GM12878 (cell line): ENCODE measurements around the gene FTSJ1. TPM values are rescaled to one million over a fixed set of nuclear protein-coding genes. Genes with fewer than 3 reads are reported as not detected.

Experiments
- ATAC-seq: fragments of 200-7000 bp; cut with Tn5 transposase; 3 replicates; pipeline ENCODE4 v1.9.1; 2020; ENCODE audit warnings: mild to moderate bottlenecking, moderate library complexity
- BruUV-seq: library from RNA; stranded (reverse); fragments of 400-500 nt; replicated peaks from 2 replicates; lab custom pipeline; 2021; lab: Mats Ljungman, UMichigan
- CTCF ChIA-PET: fragments of 300-600 bp; sonication (Branson Sonifier 250); formaldehyde crosslinking; extraction: SDS; loops from one replicate; lab custom pipeline; 2021; ENCODE audit warnings: inconsistent platforms; lab: Yijun Ruan, JAX
- POLR2A ChIA-PET: fragments of 350-600 bp; formaldehyde crosslinking; extraction: SDS; loops from one replicate; lab custom pipeline; 2021; ENCODE audit warnings: inconsistent platforms; lab: Charles Lee
- RAD21 ChIA-PET: fragments of 300-600 bp; sonication (Branson Sonifier 250); formaldehyde crosslinking; loops from one replicate; lab custom pipeline; 2023; ENCODE audit warnings: antibody characterized with exemption; ENCODE audit not compliant: unreplicated experiment; lab: Charles Lee
- SMC1A ChIA-PET: fragments of 300-600 bp; sonication (Branson Sonifier 250); formaldehyde crosslinking; loops from one replicate; lab custom pipeline; 2023; ENCODE audit not compliant: unreplicated experiment, uncharacterized antibody; lab: Charles Lee
- DNase-seq: peaks from one replicate; pipeline ENCODE4 v3.0.0-alpha.2; 2011; ENCODE audit warnings: low read depth, low spot score
- FAIRE-seq: peaks from 3 replicates; lab custom pipeline; 2011; peaks lifted over from hg19 to GRCh38; lab: Jason Lieb, UNC
- H2AFZ ChIP-seq: 2 replicates; pipeline ENCODE4 v1.6.0; 2011; ENCODE audit warnings: low read depth, low read length, control low read depth; ENCODE audit not compliant: control insufficient read depth
- H3K27ac ChIP-seq: 2 replicates; pipeline ENCODE4 v1.5.1; 2011; ENCODE audit warnings: control low read depth; ENCODE audit not compliant: control insufficient read depth, insufficient read depth
- H3K27me3 ChIP-seq, 2 experiments: replicated peaks in 1 of 2; 2 replicates each; pipeline versions ENCODE4 v1.6.0 to v1.6.1; 2011; ENCODE audit warnings: low read length in 1 of 2; ENCODE audit not compliant: control insufficient read depth in 2 of 2, insufficient read depth in 2 of 2
- H3K36me3 ChIP-seq, 2 experiments: 2 replicates each; pipeline ENCODE4 v1.5.1; 2011; ENCODE audit warnings: low read length in 1 of 2; ENCODE audit not compliant: control insufficient read depth in 2 of 2, insufficient read depth in 2 of 2
- H3K4me1 ChIP-seq: 2 replicates; pipeline ENCODE4 v1.6.1; 2011; ENCODE audit warnings: mild to moderate bottlenecking, low read length, moderate library complexity, mixed read lengths; ENCODE audit not compliant: control insufficient read depth, insufficient read depth
- H3K4me2 ChIP-seq: 2 replicates; pipeline ENCODE4 v1.6.0; 2011; ENCODE audit warnings: control low read depth; ENCODE audit not compliant: control insufficient read depth, insufficient read depth
- H3K4me3 ChIP-seq: fragments of 200-600 bp; sonication (generic); 2 replicates; pipeline ENCODE4 v1.5.1; 2016
- H3K79me2 ChIP-seq: 2 replicates; pipeline ENCODE4 v1.6.0; 2011; ENCODE audit warnings: low read length; ENCODE audit not compliant: control insufficient read depth, insufficient read depth
- H3K9ac ChIP-seq: 2 replicates; pipeline ENCODE4 v1.8.0; 2011; ENCODE audit warnings: low read length, control low read depth, mixed read lengths; ENCODE audit not compliant: control insufficient read depth, insufficient read depth
- H3K9me3 ChIP-seq: replicated peaks from 3 replicates; pipeline ENCODE4 v1.5.1; 2011; ENCODE audit warnings: mild to moderate bottlenecking, low read length; ENCODE audit not compliant: control insufficient read depth, insufficient read depth
- H4K20me1 ChIP-seq: 2 replicates; pipeline ENCODE4 v1.6.0; 2011; ENCODE audit not compliant: control insufficient read depth, insufficient read depth
- ATF3 ChIP-seq: IDR thresholded peaks from 2 replicates; pipeline ENCODE4 v1.6.1; 2011; ENCODE audit warnings: low read depth, mild to moderate bottlenecking, low read length, moderate library complexity, borderline replicate concordance; ENCODE audit errors: extremely low read depth
- KAT2A ChIP-seq: conservative IDR thresholded peaks from 2 replicates; pipeline ENCODE4 v1.6.1; 2011; ENCODE audit warnings: low read depth, low read length; ENCODE audit not compliant: control insufficient read depth
- NFIC ChIP-seq: IDR thresholded peaks from 2 replicates; pipeline ENCODE4 v1.6.1; 2012; ENCODE audit warnings: low read depth, mild to moderate bottlenecking, inconsistent platforms, low read length, moderate library complexity
- PBX3 ChIP-seq: IDR thresholded peaks from 2 replicates; pipeline ENCODE4 v1.6.1; 2011; ENCODE audit warnings: mild to moderate bottlenecking, low read depth, low read length, moderate library complexity; ENCODE audit not compliant: insufficient replicate concordance
- SPI1 ChIP-seq: IDR thresholded peaks from 2 replicates; pipeline ENCODE4 v1.6.1; 2011; ENCODE audit warnings: low read depth, mild to moderate bottlenecking, low read length, moderate library complexity, borderline replicate concordance; ENCODE audit not compliant: insufficient read depth
- SREBF2 ChIP-seq: IDR thresholded peaks from 2 replicates; pipeline ENCODE4 v1.6.1; 2012; ENCODE audit warnings: mild to moderate bottlenecking, low read length
- SRF ChIP-seq, 2 experiments: IDR thresholded peaks; 2 replicates each; pipeline ENCODE4 v1.6.1; 2011; ENCODE audit warnings: low read depth in 2 of 2, low read length in 2 of 2, mild to moderate bottlenecking in 1 of 2, moderate library complexity in 1 of 2
- WGBS: methylation state at CpG from one replicate; pipeline ENCODE4 v1.1.6; 2016; ENCODE audit warnings: low lambda C conversion rate; ENCODE audit not compliant: insufficient replicate concordance, insufficient coverage; ENCODE audit errors: missing lambda C conversion rate; 5-methylcytosine and 5-hydroxymethylcytosine counted together
- in situ Hi-C: fragments of 300-500 bp; cut with MboI; formaldehyde crosslinking; loops from 9 replicates; pipeline ENCODE4 v1.14.3; 2018; ENCODE audit warnings: mixed read lengths
- intact Hi-C: fragments of 100-400 bp; cut with micrococcal nuclease; formaldehyde crosslinking; loops from one replicate; pipeline ENCODE4 v1.14.2; 2022; ENCODE audit not compliant: unreplicated experiment
- polyA plus RNA-seq, 11 experiments: library from polyadenylated mRNA; depleted of rRNA in 4 of 11; unstranded in 6 of 11; stranded (reverse) in 5 of 11; fragments of >200 nt; fragmentation: Nextera tagmentation in 4 of 11; fragmentation: Illumina TruSeq in 1 of 11; extraction: Ambion mirVana in 4 of 11; extraction: Trizol in 1 of 11; gene quantifications; 1 replicate in 1 of 11; 2 replicates in 10 of 11; pipeline versions ENCODE4 v1.2.1 to v1.2.3, GENCODE V29; 2011 to 2016; ENCODE audit warnings: inconsistent platforms in 2 of 11, missing spikeins in 2 of 11, low read depth in 1 of 11
- total RNA-seq, 4 experiments: library from RNA; depleted of rRNA in 3 of 4; stranded (reverse); fragments of >200 nt in 3 of 4; fragmentation: Illumina TruSeq in 1 of 4; extraction: Trizol in 1 of 4; gene quantifications; 2 replicates each; pipeline versions ENCODE4 v1.2.1 to v1.2.3, GENCODE V29; 2013 to 2021

Gene FTSJ1
- total and polyA plus RNA-seq, 10 of the 15 experiments (the other 5 are each of a cell fraction or from before 2014, with no cell fraction given) = 8.8 to 87.8 (median 57.9) TPM

- FAIRE-seq (no peak), ATAC-seq (no peak), DNase-seq (no peak)
- Histone ChIP-seq H3K79me2 (no peaks in the 10 kb centered on the region), H2AFZ (no peak overlapping the region), H3K4me3 (no peak overlapping the region), H3K27me3 (no peaks in the 10 kb centered on the region), H3K27ac (no peak overlapping the region), H3K9me3 (no peaks in the 10 kb centered on the region; the same call in 2 of the 3 replicates), H3K9ac (no peak overlapping the region), H3K4me2 (no peak overlapping the region), H4K20me1 (no peaks in the 10 kb centered on the region), H3K4me1 (no peaks in the 10 kb centered on the region), H3K36me3 (peaks cover 0 to 7% of the 10 kb centered on the region in 2 experiments; a peak in 1 of 4 replicates)
- no TSS peak for BruUV-seq
- WGBS = 80% methylated on average over 10 of the region's 10 CpGs
- no peak for TF ChIP-seq KAT2A
- TF ChIP-seq PBX3 = no peak
- TF ChIP-seq ATF3 = no peak
- TF ChIP-seq NFIC = no peak
- no peak for TF ChIP-seq SREBF2
- no peak for TF ChIP-seq SPI1
- no peak for TF ChIP-seq SRF (IDR thresholded peaks at IDR 0.05; ENCODE audit: low read depth in 2 of 2, low read length in 2 of 2)
- ChIA-PET POLR2A (no interaction called here), RAD21 (no interaction called here), CTCF (no interaction called here), SMC1A (no interaction called here)
- in situ Hi-C loops (no loop called here), intact Hi-C loops (no loop called here)
Observed at GRCh38 chrX:48487362-48487798, 11.4 kb downstream of the FTSJ1 start.
